Fibroblast of lung (primary cell): ENCODE results near the gene FBXO8.

ENCODE experiments used
- CTCF ChIP-seq, 2 donors: IDR thresholded peaks in 1 of 2; conservative IDR thresholded peaks in 1 of 2; 1 replicate in 1 of 2; 2 replicates in 1 of 2; pipeline ENCODE4 v1.5.1; 2011 to 2012; ENCODE audit warnings: low read length in 2 of 2, control low read depth in 1 of 2, inconsistent platforms in 1 of 2, low read depth in 1 of 2, mild to moderate bottlenecking in 1 of 2
- EZH2 ChIP-seq: IDR thresholded peaks from 2 replicates; pipeline ENCODE4 v1.5.1; 2012; ENCODE audit warnings: low read length, control low read depth, mild to moderate bottlenecking; ENCODE audit errors: missing control alignments

GRCh38 chr4:174278467-174278866 is 5.0 kb downstream of the FBXO8 start:
- TF ChIP-seq CTCF (conservative IDR thresholded peaks at IDR 0.05 in 1 of 2, IDR thresholded peaks at IDR 0.05 in 1 of 2; ENCODE audit: low read depth in 1 of 2, low read length in 2 of 2) (no peak), EZH2 (no peak)
